GM18870 (cell line): ENCODE measurements around the gene PDLIM1.

Source experiments
- ATAC-seq: cut with Tn5 transposase; IDR thresholded peaks from one replicate; pipeline ENCODE4 v1.9.1; 2021; ENCODE audit warnings: moderate library complexity; ENCODE audit not compliant: unreplicated experiment

Gene PDLIM1

DNA sequence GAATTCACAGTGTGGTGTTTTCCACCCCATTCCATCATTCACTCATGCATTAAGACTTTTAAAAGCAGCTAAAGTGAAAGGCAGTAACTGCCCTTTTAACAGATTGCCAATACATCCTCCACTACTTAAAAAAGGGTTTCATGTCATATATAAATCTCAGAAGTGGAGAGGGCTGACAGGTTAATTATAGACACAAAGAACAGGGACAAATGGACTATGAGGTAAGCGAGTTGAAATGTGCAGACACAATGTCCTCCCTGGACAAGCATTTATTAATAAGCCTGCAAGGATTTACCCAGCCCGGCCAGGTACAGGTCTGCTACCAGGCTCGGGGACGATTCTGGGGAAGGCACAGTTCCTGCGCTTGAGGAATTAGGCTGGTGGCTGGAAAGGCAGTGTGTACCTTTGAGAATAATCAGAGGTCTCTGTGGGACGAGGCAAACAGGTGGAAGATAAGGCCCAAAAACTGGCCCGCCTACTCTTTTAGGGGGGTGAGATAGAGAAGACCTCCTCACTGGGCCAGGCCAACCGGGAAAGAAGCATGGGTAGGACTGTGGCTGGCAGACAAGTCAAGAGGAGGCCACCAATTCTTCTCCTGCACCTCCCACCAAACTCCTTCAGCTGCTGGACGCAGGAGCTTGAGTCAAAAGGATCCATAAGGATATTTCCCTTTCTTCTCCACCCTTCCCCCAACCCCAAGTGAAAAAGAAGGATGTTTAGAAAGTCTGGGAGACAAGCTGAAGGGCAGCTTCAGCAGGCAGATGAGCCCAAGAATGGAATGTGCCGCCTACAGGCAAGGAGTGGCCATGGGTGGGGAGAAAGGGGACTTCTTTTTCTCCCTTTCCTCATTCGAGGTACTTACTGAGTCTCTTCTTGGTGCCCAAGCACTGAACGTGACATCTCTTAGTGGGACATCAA, 1.5 kb downstream of the PDLIM1 start:
- ATAC-seq, result no peak

DNA sequence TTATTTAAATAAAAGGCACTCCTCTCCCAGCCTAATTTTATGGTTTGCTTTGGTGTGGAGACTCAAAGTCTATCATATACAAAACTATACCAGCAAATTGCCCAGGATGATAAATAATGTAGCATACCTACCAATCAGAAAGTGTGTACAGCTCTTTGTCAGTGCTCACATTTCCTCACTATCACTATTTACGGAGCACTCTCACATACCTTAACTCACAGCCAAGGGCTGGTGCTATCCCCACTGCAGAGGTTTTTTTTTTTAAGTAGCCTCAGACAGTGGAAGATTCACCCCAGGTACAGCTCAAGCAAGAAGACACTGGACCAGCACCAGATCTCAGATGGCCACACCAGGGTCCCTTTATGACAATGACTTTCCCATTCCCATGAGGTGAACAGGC, 2.5 kb downstream of the PDLIM1 start:
- ATAC-seq, result no peak

DNA sequence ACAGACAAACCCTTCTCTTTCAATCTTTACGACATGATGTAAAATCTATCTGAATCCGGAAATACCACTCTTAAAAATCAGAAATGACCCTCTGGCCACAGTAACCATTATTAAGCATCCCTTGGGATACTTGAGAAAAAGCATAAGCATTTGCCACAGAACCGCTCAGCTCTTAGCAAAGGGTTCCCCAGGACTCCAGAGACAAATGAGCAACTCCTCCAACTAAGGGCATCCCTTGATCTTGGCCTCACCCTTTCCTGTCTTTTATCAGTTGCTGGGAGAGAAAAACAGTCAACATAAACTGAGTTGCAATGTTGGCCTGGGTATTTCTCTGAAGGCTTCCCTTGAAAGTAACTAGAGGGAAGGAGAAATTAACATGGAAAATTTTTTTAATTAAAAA, 3.5 kb downstream of the PDLIM1 start:
- no peak for ATAC-seq

DNA sequence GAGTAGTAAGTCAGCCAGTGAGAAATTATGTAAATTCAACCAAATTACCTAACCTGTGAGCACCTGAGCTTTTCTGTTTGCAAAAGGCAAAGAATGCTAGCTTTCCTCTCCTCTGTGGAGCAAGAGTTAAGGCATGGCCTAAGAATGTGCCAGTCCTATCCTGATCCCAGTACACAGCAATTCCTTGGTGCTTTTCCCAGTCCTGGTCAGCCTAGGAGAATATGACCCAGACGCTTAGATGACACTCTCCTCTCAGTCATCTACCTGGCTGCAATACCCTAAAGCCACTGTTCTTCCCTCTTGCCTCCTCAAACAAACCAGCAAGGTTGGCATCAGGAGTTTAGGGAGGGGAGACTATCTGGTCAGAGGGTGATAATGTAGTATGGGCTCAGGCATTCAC, 4.1 kb downstream of the PDLIM1 start:
- ATAC-seq, result no peak

DNA sequence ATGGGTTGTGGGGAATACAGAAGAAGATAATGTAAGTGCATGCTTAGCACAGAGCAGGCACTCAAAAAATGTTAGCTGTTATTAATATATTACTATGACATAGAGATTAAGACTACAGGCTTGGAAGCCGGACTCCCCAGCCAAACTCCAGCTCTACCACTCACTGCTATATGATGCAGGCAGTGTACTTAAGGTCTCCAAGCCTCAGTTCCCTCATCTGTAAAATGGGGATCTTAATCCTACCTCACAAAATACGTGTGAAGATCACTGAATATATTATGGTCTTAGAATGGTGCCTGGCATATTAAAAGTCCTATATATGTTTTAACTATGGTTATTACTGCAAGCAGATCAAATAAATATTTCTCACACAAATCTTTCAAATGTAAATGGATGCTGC, 5.2 kb downstream of the PDLIM1 start:
- no peak for ATAC-seq

DNA sequence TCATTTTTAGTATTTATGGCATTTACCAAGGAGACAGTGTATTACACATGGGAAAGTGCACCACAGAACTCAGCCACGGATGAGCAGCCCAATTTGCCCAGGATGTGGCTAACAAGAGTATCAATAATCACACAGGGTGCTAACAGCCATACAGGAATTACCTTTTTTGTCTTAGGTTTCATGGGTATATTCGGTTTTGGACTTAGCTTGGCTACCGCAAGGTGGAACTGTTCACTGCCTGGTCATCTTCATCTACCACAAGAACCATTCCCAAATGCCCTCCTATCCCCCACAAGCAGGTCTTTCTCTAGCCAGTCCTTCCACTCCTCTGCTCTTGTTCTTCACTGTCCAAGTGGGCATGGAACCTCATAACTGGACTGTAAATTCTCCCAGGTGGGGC, 6.0 kb downstream of the PDLIM1 start:
- ATAC-seq, result no peak

DNA sequence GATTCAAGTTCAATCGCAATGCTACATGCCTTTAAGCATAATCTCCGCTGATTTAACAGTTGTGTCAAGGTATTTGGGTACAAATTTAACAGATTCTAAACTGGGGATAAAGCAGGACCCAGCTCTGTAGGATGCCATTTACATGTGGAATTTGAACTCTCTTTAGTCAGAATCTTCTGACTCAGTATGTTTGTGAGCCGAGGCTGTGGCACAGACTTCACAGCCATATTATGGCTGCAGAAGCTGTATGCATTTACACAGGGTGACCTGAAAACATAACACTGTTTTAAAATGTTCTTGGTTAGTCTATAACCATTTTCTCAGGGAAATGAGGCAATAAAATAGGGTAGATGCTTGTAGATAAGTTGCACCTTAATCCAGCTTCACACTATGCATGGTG, 8.7 kb downstream of the PDLIM1 start:
- no peak for ATAC-seq

DNA sequence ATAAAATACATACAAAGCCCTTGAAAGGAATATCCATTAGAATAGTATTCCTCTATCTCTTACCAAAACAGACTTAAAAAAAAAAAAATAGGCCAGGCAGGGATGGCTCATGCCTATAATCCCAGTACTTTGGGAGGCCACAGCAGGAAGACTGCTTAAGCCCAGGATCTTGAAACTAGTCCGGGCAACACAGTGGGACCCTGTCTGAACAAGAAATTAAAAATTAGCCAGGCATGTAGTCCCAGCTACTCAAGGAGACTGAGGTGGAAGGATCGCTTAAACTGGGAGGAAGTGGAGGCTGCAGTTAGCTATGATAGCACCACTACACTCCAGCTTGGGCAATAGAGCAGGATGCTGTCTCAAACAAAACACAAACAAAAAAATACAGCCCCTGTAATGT, 9.6 kb downstream of the PDLIM1 start:
- no peak for ATAC-seq

DNA sequence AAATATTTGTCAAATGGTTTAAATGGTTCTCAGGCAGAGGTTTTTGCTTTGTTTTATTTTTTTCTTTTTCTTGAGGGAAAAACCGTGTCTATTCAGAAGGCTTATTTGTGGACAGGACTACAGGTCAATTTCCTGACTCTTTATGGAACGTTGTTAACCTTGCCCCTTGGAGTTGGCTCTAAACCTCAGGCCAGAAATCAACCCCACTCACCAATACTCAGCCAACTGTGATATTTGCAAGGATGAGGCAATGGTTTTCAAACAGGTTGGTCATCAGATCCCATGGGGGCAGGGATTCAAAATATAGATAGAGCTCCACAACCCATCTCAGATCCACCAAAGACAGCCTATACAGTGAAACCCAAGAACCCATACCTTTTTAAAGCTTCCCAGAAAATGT, 10.2 kb downstream of the PDLIM1 start:
- ATAC-seq, result no peak

DNA sequence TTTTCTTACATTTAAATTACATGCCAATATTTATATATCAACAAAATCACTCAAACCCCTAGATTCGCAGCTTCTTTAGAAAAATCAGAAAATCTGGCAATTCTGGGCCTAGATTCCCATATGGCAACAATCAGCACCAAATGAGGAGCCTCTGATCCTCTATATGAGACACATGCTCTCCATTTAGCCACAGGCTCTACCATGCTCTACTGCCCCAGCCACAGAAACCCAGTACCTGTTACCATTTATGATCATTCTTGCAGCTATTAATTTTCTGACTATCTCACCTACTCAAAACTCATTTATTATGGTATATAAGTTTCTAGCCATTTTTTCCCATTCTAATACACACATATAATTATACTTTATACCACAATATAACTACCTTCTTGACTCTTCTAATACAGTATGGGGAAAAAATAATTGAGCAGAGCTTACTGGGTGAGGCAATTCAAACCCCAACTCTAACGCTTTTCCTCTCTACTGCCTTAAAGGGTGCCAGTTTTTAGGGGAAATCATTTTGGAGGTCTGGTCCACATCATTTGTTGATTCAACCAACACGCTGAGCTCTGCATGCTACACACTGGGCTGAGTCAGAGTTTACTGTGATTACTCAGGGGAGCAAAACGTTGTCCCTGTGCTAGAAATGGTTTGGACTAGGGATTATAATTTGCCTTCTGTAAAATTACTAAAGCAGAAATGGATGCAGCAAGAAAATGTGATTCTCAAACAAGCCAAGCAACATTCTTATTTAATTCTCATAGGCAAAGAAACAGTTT, 11.6 kb downstream of the PDLIM1 start:
- peak; percentile 37 for ATAC-seq

DNA sequence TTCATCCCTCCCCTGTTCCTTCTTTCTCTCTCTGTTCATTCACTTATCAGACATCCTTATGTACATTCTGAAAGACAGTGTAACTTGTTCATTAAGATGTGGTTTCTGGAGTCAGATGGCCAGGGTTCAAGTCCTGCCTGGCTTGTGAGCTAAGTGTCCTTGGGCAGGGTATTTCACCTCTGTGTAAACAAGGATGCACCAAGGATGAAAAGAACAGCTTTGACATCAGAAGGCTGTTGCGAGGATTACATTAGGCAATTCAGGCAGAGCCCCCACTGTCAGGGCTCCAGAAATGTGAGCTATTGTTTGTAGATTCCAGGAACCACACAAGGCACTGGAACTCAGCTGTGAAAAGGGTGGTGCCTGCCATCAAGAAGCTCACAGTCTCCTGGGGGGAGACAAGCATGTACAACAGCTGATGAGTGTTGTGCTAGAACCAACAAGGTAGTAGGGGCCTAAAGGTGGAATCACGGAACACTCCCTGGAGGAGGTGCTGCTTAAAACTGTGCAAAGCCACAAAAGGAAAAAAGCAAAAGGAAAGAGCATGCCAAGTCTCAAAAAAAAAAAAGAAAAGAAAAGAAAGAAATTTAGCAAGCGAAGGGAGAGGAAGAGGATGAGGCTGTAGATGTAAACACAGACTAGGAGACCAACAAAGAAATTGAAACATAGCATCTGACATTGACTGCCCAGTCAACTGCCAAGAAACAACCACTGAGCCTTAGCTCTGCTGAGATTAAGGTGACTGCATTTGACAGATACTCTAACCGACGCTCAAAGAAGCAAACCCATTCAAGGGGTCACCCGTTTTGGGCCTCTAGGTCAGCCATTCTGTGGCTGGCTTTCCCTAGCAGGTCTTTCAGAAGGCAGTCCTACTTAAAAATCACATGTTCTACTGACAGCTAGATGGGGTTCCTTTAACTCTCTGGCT, 12.5 kb downstream of the PDLIM1 start:
- ATAC-seq, result no peak

DNA sequence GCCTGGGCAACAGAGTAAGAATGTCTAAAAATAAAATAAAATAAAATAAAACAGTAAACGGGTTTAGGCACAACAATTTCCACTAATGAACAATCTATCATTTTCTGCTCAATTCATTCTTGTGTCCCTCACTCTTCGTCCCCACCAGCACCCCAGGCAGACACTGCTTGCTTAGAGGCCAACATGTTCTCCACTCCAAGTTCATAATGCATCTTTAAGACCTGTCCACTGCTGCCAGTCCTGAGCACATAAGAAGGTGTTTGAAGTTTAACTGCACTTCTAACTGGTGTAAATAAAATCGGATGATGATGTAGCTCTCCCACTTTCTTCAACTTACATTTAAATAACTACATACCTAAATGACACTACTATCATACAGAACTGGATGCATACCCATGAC, 13.2 kb downstream of the PDLIM1 start:
- no peak for ATAC-seq

DNA sequence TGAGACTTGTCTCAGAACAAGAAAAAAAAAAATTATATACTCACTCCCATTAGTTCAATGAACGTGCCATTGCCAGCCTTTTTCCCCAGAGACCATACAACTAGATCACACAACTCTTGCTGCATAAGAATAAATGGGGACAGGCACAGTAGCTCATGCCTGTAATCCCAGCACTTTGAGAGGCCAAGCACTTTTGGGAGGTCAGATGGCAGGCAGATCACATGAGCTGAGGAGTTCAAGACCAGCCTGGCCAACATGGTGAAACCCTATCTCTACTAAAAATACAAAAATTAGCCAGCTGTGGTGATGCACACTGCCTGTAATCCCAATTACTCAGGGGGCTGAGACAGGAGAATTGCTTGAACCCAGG, 13.6 kb downstream of the PDLIM1 start:
- ATAC-seq, result no peak

DNA sequence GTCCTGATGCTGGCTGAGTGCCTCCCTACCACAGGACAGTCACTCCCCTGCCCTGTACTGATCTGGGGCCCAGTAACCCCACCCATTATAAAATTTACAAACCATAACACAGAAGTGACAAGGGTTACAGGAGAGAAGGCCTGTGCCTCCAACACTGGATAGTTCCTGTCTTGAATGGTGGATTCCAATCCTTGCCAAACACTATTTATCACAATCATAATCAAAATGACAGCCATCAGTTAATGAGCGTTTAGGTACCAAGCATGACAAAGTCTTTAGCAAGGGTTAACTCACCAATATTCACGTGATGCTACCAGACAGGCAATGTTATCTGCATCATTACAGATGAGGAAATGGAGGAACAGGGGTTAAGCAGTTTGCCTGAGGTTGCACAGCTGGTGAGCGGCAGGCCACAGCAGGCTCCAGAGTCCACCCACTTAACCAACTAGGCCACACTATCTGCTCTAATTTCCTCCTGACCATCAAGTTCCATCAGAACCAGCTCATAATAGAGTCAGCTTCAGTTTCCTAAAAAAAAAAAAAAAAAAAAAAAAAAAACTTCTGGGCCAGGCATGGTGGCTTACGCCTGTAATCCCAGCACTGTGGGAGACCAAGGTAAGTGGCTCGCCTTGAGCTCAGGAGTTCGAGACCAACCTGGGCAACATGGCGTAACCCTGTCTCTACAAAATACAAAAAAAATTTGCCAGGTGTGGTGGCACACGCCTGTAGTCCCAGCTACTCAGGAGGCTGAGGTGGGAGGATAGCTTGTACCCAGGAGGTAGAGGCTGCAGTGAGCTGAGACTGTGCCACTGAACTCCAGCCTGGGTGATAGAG, 14.2 kb downstream of the PDLIM1 start:
- no peak for ATAC-seq

DNA sequence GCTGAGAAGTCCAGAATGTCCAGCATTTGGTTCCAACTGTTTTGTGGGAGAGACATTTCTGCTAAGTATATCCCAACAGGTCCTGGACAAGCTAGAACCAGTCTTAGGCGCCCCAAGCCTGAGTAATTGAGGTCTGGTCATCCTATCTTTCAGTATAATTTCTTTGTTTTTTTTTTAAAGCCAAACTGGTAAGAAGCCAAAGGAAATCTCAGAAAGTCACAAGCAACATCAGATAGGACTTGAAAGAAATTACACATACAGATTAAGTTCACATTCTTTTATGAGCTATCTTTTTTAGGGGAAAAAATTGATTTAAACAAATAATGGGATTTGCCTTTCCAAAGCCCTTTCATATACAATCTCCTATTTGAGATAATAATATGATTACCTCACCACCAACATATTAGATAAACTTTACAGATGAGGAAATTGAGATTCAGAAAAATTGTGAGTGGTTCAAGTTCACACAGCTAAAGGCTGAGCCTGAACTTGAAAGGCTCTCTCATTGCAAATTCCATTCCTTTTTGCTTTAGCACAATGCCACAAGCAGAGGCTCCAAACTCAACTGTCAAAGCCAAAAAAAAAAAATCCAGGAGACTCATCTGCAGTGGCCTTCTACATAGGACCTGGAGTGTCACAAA, 15.0 kb downstream of the PDLIM1 start:
- no peak for ATAC-seq

DNA sequence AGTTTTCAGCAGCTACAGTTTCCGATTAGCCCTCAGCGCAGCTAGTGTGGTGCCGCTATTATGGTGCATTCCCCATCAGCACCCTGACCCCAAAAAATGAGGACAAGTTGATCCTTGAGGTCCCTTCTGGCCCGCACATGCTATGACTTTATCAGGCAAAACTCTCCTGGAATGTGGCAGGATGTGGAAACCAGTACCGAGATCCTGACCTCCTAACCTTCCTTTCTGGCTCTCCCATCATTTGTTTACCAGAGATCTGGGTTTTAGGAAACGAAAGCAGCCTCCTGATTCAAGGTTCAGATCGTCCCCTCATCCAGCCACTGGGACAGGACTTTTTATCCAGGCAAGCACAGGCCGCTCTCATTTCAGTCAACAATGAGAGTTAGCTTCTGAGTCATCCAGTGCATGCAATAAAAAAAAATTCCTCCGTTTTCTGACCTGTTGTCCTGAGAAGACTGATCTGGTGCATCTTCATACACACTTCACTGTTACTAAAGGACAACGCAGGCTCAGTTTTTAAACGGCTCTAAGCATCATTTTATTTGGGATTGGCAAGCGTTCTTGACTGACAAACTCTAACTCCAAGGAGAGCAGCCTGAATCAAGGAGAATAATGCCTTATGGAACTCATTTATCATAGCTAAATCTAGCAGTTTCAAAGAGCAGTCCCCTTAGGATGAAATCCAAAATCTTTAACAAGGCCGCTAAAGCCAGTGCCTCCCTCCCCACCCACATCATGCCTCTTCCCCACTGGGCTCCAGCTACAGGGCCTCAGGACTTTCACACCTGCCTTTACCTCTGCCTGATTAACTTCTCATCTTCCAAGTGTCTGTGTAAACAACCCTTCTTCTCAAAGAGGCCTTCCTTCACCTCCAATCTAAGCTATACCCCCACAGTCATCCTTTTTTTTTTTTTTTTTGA, 17.1 kb downstream of the PDLIM1 start:
- ATAC-seq, result no peak

DNA sequence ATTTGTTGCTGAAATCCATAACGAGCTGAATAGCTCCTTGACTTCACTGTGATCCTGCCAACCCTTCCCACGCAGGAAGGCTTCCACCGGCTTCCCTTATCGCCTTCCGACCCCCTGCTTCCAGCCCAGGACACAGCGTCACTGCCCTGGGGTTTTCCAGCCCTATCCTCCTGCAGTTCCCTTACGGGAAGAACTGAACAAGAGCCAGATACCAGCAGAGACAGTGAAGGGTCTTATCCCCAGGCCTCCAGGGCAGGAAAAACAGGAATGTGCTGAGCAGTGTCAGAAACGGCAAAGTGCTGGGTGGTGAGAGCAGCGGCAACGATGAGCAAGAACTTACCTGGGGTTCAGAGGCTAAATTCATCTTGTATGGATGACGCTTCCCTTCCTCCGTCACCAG, 22.4 kb downstream of the PDLIM1 start:
- no peak for ATAC-seq

DNA sequence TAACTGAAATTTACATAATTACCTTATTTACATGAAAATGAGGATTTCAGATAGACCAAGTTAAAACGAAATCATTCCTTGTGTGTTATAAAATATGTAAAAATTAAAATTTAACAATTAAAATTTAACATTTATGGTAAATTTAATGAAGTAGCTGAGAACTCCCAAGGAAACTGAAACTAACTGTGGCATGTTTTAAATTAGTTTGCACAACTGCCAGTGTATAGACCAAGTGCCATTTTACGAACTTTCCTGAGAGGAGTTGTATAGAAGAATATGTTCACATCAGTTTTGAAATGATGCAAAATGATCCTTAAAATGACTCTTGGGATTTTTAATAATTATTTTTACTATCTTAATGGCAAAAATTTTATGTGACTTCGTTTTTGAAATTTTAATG, 23.6 kb downstream of the PDLIM1 start:
- ATAC-seq, result no peak

DNA sequence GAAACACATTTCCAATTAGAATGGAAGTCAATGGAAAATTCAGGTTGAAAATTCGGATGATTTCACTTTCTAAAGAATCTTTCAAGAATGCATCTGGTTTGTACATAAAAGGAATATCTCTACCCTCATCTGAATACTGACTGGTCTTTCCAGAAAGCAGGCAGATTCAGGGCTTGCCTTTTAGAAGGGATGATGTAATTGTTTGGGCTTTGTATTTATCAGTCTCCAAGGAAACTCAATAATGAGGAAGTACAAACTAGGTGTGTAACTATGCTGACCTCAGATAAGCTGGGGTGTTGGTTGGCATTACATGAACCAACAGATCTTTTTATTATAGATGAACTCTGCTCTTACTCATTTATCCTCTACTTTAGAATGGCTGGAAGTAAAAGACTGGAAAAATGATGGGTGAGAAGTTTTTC, 24.1 kb downstream of the PDLIM1 start:
- ATAC-seq, result peak; percentile 98
